Measurements from ENCODE around the gene RNPS1.

The RNPS1 gene

GRCh38 chr16:2267913-2268666 lies at the start of gene RNPS1:
TSS of gene RNPS1 (minus strand) at chr16:2268126. CDS start at chr16:2264643, 3,483 bp downstream.
- DNase-seq, result peak; percentile 92

DNA sequence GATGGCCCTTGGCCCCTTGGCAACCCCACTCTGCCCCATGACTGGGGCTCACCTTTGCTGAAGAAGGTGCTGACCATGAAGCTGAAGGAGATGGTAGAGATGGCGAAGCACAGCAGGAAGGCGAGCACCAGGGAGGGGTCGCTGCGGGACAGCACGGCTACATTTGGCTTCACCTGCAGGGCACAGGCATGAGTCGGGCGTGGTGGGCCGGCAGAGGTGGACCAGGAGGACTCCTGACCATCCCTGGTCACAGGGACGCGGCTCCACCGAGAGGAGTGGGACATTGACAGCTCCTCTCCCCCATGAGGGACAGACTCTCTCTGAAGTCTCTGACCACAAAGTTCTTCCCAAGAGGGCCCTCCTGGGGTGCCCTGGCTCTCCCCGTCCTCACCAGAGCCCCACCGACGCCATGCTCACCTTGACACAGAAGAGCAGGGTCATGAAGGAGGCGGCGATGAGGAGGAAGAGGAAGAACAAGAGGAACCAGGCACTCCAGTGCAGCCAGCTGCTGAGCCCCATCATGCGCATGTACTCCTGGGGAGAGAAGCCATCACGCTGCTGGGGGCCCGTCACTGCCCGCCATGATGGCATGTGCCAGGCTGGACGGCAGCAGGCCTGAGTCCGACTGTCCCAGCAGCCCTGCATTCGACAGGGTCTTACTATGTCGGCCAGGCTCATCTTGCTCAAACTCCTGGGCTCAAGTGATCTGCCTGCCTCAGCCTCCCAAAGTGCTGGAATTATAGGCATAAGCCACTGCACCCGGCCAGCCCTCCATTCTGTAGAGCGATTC lies 49.5 kb upstream of the RNPS1 start:
- no peak for DNase-seq

DNA sequence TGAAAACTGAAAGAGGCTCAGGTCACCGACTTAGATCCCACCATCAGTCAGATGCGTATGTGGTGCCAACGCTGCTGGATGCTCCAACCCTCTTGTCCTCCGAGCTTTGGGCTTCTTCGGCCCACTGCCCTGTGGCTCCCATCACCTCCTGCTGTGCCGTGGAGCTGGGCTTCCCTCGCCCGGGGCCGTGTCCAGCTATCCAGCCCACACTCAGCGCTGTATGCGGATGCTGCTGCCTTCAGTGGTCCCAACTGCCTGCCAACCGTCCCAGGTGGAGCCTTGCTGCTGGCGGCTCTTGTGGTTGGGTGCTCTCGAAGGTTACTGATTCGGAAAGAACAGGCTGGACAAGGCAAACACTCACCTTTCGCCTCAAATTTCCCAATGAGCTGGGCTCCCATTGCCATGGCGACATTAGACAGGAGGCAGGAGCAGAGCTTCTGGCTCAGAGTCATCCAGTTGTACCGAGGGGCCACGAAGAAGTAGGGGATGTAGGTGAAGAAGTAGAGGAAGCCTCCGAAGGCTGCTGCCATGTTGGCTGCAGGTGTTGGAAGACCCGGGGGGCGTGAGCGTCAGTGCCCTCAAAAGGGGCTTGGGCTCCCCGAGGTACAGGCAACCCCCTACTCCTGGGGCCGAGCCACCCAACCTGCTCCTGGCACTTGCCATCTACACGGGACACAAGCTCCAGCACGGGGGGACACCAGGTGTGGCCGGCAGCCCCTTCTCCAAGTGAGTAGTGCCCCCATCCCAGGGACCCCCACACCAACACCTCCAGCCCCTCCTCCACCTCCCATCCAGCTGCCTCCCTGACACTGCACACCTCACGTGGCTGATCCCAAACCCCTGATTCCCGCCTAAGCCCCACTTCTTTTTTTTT lies 40.4 kb upstream of the RNPS1 start:
- no peak for DNase-seq

DNA sequence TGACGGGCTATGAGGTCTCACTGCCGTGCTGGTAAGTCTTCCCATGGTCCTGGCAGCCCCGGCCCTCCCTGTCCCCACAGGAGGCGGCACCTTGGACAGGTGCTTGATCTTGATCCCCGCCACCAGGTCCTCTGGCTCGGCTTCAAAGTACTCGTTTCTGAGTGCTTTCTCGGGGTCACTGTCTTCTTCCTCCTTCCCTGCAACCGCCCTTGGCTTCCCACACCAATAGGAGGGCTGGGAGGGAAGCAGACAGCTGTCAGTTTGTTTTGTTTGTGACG lies 31.9 kb upstream of the RNPS1 start:
- no peak for DNase-seq

GRCh38 chr16:2299121-2299914 lies 31.4 kb upstream of the RNPS1 start:
- DNase-seq, result no peak

- no peak for DNase-seq
Observed at GRCh38 chr16:2298621-2299020, 30.7 kb upstream of the RNPS1 start.

DNA sequence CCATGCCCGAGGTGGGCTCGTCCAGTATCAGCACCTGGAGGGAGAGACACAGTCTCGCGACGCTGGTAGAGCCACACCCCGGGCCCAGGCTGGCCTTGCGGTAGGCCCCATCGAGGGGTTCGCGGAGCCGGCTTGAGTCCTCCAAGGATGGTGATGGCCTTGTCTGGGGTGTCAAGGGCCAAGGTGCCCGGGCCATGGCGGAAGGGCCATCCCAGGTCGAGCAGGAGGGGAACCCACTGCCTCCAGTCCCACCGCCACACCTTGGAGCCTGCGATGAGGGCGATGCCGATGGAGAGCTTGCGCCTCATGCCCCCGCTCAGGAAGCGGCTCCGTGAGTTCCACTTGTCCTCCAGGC lies 29.6 kb upstream of the RNPS1 start:
- no peak for DNase-seq

- DNase-seq, result no peak
Observed at GRCh38 chr16:2296661-2297505, 29.0 kb upstream of the RNPS1 start.

- no peak for DNase-seq
Observed at GRCh38 chr16:2295056-2295798, 27.3 kb upstream of the RNPS1 start.

DNA sequence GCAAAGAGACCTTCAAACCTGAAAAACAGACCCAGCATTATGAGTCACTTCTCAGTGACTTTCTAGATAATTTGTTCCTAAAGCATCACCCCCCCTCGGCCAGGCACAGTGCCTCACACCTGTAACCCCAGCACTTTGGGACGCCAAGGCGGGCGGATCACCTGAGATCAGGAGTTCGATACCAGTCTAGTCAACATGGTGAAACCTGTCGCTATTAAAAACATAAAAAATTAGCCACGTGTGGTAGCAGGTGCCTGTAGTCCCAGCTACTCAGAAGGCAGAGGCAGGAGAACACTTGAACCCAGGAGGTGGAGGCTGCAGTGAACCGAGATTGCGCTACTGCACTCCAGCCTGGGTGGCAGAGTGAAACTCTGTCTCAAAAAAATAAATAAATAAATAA lies 24.3 kb upstream of the RNPS1 start:
- DNase-seq, result no peak

DNA sequence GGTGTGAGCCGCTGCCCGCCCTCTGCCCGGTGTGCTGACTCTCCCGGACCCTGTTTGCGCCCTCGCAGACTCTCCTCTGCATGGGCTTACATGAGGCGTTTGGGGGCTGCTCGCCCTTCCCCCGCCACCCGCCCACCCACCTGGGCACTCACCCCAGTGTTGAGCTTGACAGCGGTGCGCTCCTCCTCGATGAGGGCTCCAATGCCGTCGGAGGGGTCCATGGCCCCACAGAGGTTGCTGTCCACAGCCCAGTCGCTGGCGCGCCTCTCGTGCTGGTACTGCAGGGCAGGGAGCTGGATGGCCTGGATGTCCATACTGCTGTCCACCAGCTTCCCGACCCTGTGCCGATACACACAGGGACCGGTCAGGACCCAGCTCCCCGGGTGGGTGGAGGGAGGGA lies 21.4 kb upstream of the RNPS1 start:
- no peak for DNase-seq

DNA sequence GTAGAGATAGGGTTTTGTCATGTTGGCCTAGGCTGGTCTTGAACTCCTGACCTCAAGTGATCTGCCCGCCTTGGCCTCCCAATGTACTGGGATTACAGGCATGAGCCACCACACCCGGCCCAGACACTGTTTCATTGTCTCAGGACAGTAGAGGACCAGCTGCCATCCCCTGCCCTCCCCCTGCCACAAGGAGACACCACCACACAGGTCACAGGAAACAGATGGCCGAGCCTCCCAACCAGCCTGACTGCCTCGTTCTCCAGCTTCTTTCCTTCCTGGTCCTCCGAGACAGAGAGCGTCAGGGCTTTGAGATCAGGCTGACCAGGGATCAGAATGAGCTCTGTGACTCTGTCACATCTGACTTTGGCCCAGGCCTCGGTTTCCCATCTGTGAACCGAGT lies 20.8 kb upstream of the RNPS1 start:
- no peak for DNase-seq

DNA sequence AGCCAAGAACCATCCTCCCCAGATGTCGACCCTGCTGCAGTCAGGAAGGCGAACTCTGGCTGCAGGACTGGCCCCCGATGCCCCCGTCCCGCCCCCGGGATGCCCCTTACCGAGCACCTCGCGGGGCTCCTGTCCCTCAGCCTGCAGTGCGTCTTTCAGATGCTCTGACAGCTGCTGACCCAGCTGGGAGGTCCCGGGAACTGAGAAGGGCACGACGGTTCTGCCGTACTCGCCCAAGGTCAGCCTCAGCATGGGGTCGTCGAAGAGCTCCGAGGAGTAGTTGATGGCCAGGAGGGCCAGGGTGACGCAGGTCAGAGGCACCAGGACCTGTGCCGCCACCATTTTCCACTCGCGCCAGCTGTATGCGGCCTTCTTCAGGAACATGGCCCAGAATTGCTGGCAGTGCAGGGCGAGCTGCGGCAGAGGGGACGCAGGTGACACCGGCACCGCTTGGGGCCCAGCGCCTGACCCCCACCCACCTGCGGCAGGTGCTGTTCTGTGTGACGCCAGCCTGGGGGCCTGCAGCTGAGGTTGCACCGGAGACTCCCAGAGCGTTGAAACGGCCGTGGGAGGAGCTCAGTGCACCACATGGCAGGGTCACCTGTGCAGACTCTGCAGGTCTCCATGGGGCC lies 20.1 kb upstream of the RNPS1 start:
- no peak for DNase-seq

GRCh38 chr16:2286550-2286949 lies 18.6 kb upstream of the RNPS1 start:
- no peak for DNase-seq

- no peak for DNase-seq
Observed at GRCh38 chr16:2285731-2286191, 17.8 kb upstream of the RNPS1 start.

- DNase-seq, result no peak
Observed at GRCh38 chr16:2284797-2285576, 17.1 kb upstream of the RNPS1 start.

DNA sequence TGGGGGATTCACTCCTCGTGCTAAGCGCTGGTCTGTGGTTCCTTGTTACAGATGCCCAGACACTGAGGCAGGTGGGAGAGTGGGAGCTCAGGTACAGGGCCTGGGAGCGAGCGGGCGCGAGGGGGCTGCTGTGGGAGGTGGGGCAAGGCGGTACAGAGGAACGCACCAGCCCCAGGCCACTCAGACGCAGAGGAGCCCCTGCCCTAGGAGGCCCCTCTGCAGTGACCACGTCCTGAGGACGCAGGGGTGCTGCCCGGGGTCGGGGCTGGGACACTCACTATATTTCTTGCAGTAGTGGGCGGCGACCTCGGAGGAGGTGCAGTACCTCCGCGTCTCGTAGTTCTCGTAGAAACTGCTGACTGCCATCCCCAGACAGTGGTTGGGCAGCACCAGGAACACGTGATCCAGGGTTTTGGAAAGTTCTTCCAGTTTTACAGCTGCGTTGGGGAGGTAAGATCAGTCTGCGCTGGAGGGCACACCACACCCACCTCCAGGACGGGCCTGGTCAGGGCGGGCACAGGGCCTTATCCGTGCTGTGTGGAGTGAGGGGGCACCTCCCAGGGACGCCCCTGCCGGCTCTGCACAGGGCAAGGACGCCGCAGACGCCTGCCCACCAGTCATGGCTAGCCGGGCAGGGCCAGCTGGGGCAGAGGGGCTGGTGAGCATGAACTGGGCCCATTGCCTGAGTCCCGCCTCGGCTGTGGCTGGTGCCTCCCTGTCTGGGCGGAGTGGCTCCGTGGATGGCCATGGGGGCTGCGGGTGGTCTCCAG lies 16.3 kb upstream of the RNPS1 start:
- no peak for DNase-seq

- no peak for DNase-seq
Observed at GRCh38 chr16:2282866-2283555, 15.1 kb upstream of the RNPS1 start.

Data from CD4-positive, alpha-beta T cell treated with Interferon gamma for 1 hour (primary cell).